Stimulated activated CD4-positive, alpha-beta T cell treated with anti-CD3 and anti-CD28 coated beads, Interleukin-12 subunit alpha, Interleukin-12 subunit beta, amount 100 ng/mL, for 24 hours (primary cell): ENCODE measurements around the gene PRTFDC1.
A peak's percentile ranks its signal among the peaks of the same experiment; 100 is the strongest.
"Not testable (repeated sequence)": the region's sequence is repeated elsewhere in the genome, so short reads cannot be mapped to it uniquely, and the experiment has no call there.

Experiments
- DNase-seq, 2 experiments: peaks; one replicate each; pipeline ENCODE4 v3.0.0-alpha.2; 2020; ENCODE audit warnings: low read depth in 2 of 2

PRTFDC1 gene

DNA sequence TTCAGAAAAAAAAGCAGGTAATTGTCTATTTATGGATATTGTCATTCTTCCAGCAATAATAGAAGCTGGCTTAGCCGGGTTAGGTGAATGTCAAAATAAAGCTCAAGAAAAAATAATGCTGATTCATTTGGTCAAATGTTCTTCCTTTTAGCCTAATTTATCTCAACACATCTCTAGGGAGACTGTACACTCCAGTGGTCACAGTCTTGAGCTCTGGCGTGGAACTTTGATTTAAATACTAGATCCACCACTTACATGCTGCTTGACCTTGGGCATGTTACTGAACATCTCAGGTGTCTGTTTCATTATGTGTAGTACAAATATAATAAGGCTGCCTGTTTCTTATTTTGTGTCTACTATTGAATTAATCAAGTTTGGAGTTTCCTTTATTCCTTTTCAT is 22.0 kb downstream of the PRTFDC1 start:
- DNase-seq = no peak

DNA sequence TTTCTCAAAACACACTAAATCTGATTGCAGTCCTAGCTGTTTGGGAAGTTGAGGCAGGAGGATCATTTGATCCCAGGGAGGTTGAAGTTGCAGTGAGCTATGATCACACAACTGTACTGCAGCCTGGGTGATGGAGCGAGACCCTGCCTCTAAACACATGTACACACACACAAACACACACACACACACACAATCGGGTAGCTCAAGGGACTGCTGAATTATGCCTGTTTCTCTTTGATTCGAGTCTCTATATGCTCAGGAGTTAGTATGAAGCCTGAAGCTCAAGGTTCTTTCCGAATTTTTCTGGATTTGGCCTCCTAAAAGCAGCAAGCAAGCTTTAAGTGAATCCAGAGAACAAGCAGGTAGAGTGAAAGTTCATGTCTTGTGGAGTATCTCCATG is 22.5 kb downstream of the PRTFDC1 start:
- DNase-seq = no peak

DNA sequence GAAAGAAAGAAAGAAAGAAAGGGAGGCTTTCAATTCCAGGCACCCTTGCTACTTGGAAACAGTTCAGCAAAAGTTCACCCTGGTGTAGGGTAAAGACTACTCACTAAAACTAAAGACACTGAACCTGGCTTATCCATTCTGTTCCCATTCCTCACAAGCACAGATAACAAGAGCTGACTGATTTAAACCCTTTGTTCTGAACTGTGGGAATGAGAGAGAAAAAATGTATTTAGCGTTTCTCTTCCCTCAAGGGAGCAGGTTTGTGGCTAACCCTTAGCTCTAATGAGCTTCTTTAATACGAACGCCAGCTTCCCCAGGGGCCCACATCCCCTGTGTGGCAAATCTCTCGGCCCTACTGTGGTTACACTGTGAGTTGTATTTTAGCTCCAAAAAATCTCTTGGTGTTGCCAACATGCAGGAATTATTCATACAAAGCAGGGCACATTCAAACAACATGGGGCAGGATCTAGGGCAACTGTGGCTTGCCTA is 23.3 kb downstream of the PRTFDC1 start:
- DNase-seq = no peak

DNA sequence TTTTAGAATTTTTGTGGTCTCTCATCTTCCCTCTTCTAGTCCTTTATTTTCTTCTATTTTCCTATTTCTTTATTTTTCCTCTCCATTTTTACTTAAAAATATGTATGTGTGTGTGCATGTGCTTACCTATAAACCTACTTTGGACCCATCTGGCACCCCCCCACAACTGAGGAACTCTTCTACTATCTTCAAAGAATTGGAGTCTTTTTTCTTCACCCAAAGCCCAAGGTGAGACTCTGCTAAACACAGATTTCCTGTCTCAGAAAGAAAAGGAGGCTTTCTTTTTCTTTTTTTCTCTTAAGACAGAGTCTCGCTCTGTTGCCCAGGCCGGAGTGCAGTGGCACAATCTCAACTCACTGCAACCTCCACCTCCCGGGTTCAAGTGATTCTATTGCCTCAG is 24.2 kb downstream of the PRTFDC1 start:
- no peak for DNase-seq

DNA sequence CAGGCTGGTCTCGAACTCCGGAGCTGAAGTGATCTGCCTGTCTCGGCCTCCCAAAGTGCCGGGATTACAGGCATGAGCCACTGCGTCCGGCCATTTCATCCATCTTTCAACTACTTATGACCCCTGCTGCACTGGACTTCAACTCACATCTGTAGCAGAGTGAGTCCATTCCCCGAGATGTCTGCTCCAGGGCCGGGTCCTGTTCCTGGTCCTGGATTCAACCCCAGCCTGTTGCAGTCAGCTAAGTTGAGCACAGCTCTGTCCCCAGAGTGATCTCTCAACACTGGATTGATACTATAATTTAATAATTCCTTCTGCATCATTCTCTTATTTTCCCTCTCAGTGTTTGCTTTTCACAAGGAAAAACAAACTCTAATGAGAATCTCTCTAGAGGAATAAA is 25.8 kb downstream of the PRTFDC1 start:
- no peak for DNase-seq

DNA sequence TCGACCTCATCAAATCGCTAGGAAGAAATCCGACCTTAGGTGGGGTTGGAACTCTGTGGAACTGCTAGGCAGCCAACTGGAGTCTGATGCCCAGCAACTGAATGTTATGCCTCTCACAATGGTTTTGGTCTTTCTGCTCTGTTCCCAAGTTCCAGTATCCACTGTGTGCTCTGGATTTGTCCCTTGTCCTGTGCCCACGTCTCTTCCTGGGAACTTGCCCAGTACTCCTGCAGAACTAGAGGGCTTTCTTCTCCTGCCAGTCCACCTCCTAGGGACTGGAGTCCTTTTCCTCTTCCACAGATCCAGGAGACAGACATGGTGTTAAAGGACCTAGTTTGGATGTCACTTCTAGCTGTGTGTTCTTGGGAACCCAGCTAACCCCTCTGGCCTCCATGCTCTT is 26.6 kb downstream of the PRTFDC1 start:
- no peak for DNase-seq

DNA sequence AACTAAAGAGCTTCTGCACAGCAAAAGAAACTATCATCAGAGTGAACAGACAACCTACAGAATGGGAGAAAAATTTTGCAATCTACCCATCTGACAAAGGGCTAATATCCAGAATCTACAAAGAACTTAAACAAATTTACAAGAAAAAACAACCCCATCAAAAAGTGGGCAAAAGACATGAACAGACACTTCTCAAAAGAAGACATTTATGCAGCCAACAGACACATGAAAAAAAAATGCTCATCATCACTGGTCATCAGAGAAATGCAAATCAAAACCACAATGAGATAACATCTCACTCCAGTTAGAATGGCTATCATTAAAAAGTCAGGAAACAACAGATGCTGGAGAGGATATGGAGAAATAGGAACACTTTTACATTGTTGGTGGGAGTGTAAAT is 27.9 kb downstream of the PRTFDC1 start:
- DNase-seq = not testable (repeated sequence)

DNA sequence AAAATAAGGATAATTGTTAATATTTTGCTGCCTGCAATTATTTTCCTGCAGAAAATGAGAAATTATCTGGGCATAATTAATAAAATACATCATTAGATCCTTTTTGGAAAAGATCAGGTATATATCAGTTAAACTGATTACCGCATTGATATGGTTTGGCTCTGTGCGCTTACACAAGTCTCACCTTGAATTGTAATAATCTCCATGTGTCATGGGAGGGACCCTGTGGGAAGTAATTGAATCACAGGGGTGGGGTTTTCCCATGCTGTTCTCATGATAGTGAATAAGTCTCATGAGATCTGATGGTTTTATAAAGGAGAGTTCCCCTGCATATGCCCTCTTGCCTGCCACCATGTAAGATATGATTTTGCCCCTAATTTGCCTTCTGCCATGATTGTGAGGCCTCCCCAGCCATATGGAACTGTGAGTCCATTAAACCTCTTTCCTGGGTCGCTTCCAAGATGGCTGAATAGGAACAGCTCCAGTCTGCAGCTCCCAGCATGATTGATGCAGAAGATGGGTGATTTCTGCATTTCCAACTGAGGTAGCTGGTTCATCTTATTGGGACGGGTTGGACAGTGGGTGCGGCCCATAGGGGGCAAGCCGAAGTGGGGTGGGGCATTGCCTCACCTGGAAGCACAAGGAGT is 30.1 kb downstream of the PRTFDC1 start:
- not testable (repeated sequence) for DNase-seq

DNA sequence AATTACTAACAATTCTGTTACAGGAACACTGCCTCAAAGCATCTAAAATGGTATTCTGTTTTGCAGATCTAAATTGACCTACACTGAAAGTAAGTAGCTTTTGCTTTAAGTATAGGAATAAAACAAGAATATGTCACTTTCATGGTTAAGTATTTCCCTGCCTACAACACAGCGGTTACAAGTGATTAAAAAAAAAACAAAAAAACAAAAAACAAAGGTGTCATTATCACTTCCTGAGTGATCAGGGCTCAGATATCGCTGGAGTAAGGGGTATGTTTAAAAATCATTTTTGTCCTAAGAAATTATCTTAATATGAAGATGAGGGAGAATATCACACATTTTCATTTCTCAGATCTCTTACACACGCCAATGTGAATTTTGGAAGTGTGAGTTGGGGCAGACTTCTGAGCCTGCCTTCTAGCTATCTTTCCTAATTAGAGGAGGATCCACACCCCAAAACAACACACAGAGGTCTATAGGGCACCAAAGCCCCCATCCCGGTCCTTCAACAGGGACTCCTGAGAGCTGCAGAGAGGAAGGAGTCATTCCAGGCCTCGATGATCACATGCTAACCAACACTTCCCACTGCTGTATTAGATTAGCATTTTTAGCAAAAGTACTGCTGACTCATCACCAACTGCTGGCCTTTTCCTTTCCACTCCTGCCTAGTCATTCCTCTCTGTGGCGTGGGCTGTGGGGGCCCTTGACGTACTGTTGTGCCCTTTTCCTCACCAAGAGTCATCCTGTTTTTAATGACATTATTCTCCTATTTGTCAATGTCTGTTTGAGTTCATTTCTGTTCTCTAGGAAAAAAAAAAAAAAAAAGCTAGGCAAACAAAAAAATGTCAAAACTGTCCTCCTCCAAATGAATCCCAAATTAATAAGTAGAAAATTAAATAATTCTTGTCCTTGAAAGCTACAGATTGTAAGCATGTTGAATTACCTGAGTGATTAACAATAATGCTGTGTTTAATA is 31.2 kb downstream of the PRTFDC1 start:
- DNase-seq = peak; percentile 35 to 63

DNA sequence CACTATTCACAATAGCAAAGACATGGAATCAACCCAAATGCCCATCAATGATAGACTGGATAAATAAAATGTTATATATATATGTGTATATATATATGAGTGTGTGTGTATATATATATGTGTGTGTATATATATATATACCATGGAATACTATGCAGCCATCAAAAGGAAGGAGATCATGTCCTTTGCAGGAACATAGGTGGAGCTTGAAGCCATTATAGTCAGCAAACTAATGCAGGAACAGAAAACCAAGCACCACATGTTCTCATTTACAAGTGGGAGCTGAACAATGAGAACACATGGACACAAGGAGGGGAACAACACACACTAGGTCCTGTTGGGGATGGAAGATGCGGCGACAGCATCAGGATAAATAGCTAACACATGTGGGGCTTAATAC is 32.2 kb downstream of the PRTFDC1 start:
- not testable (repeated sequence) for DNase-seq

DNA sequence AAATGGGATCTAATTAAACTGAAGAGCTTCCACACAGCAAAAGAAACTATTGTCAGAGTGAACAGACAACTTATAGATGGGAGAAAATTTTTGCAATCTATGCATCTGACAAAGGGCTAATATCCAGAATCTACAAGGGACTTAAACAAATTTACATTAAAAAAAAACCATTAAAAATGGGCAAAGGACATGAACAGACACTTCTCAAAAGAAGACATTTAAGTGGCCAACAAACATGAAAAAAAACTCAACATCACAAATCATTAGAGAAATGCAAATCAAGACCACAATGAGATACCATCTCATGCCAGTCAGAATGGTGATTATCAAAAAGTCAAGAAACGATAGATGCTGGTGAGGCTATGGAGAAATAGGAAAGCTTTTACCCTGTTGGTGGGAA is 32.8 kb downstream of the PRTFDC1 start:
- not testable (repeated sequence) for DNase-seq

- DNase-seq = no peak
Measured at GRCh38 chr10:24917979-24918378, 34.4 kb downstream of the PRTFDC1 start.

DNA sequence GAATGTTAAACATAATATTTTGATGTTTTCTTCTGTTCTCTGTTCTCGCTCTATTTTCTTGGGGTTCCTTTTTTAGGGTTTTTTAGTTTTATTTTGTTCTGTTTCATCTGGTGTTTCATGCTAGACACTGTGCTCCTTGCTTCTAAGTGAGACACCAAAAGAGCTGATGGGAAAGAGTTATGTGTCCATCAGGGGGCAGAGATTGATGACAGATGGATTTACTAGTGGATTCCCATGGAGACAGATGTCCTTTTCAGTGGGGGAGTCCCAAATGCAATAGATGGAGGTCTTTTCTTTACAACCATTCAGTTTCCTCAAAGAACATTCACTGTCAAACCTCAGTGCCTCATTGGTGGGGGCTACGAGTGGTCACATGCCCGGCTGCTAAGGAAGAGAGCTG is 34.9 kb downstream of the PRTFDC1 start:
- DNase-seq = no peak

DNA sequence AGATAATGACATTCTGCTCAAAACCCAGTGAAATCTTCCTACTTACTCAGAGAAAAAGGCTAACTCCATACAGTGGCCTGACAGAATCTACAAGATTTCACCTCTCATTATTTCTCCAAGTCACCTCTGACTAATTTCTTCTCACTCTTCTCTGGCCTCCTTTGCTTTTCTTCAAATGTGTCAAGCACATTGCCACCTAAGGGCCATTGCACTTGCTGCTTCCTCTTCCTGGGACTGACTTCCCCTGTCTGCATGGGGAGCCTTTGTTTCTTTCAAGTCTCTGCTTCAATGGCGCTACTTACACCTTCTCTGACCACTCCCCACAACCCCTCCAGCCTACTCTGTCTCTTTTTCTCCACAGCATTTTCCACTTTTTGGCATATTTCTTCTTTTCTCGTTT is 36.0 kb downstream of the PRTFDC1 start:
- DNase-seq = no peak

- no peak for DNase-seq
Measured at GRCh38 chr10:24915304-24915703, 37.1 kb downstream of the PRTFDC1 start.

DNA sequence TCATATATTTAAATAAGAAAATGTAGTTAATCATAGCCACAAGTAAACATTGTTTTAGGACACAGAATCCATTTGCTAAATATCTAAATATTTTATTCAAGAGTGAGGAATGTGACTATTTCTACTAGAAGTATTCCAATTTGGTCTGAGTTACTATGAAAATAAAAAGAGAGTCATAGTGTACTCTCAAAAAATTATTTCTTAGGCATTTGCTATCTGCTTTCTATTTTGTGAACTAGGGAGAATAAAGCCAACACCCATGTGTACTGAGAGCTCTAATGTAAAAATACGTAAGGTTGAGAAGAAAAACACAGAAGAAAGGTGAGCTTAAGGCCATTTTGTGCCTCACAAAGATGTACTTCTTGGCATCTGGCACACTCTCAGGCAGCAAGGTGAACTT is 38.3 kb downstream of the PRTFDC1 start:
- DNase-seq = no peak

DNA sequence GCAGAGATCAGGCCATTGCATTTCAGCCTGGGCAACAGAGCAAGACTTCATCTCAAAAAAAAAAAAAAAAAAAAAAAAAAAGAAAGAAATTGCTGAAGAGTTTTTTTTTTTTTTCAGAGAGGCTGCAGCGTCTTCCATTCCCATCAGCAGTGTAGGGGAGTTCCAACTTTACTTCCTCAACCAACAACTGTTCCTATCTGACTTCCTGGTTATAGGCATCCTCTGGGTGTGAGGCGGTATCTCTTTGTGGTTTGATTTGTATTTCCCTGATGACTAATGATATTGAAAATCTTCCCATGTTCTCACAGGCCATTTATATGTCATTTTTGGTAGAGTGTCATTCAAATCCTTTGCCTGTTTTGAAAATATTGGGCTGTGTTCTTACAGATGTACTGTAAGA is 40.2 kb downstream of the PRTFDC1 start:
- no peak for DNase-seq

DNA sequence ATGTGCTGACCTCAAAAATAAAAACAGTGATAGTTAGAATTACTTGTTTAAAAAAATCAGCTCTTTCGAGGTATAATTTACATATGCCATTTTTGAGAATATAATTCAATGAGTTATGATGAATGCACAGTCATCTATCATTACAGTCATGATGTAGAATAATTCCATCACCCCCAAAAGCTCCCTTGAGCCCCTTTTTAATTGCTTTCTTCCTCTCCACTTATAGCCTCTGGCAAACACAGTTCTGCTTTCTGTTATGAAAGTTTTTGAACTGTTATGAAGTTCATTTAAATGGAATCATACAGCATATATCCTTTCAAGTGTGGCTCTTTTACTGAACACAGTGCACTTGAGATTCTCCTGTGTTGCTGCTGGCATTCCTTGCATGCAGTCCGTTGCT is 41.4 kb downstream of the PRTFDC1 start:
- DNase-seq = no peak

DNA sequence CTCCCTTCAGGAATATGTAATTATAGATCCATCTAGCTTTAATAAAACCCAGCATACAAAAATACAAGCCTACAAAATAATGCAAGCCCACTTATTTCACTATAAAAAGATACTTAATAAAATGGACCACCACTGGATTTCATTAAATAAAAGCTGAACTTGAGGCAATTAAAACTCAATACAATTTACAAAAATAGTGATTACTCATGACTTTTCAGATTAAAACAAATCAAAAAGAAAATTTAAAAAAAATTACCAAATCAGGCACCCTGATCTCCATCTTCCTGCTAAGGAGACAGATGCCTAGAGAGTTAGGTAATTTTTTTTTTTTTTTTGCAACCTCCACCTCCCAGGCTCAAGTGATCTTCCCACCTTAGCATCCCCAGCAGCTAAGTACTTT is 41.8 kb downstream of the PRTFDC1 start:
- no peak for DNase-seq

GRCh38 chr10:24908793-24909423 is 43.5 kb downstream of the PRTFDC1 start:
- DNase-seq = no peak

GRCh38 chr10:24907956-24908355 is 44.5 kb downstream of the PRTFDC1 start:
- DNase-seq = no peak

GRCh38 chr10:24906372-24906771 is 46.0 kb downstream of the PRTFDC1 start:
- no peak for DNase-seq

- no peak for DNase-seq
Measured at GRCh38 chr10:24904824-24905223, 47.6 kb downstream of the PRTFDC1 start.
